ENCODE results near the gene AIMP1.
A peak's percentile ranks its signal among the peaks of the same experiment; 100 is the strongest.

The AIMP1 gene

GRCh38 chr4:106329041-106329618, 12.8 kb downstream of the AIMP1 start:
- TF ChIP-seq CTCF (IDR thresholded peaks at IDR 0.05; ENCODE audit: control extremely low read depth, extremely low read depth, low read depth, missing control alignments) = peak; percentile 49
- POLR2A ChIA-PET = no interaction called here
- DNase-seq (ENCODE audit: extremely low spot score) = peak; percentile 20
- CTCF ChIA-PET = interaction anchor here (1.1 to 2.4 kb wide), 4 partner anchors 9 to 19 kb away, joined by 4 to 11 read pairs (median 8); partner anchors contain the start of gene TBCK

GRCh38 chr4:106333186-106333585, 16.8 kb downstream of the AIMP1 start:
- ChIA-PET CTCF (interaction anchor here (0.9 kb wide), 1 partner anchor 10 kb away, joined by 4 read pairs; no protein-coding TSS in a partner anchor), POLR2A (no interaction called here)
- no peak for TF ChIP-seq CTCF (IDR thresholded peaks at IDR 0.05; ENCODE audit: control extremely low read depth, extremely low read depth, low read depth, missing control alignments)
- DNase-seq (ENCODE audit: extremely low spot score) = no peak

GRCh38 chr4:106334741-106335470, 18.6 kb downstream of the AIMP1 start:
- POLR2A ChIA-PET = interaction anchor here (0.7 kb wide), 1 partner anchor 20 kb away, joined by 6 read pairs; no protein-coding TSS in a partner anchor
- no peak for DNase-seq (ENCODE audit: extremely low spot score)
- CTCF ChIA-PET = no interaction called here
- TF ChIP-seq CTCF (IDR thresholded peaks at IDR 0.05; ENCODE audit: control extremely low read depth, extremely low read depth, low read depth, missing control alignments) = no peak

GRCh38 chr4:106336618-106337017, 20.3 kb downstream of the AIMP1 start:
- no peak for TF ChIP-seq CTCF (IDR thresholded peaks at IDR 0.05; ENCODE audit: control extremely low read depth, extremely low read depth, low read depth, missing control alignments)

GRCh38 chr4:106337916-106338315, 21.6 kb downstream of the AIMP1 start:
- ChIA-PET POLR2A (no interaction called here), CTCF (no interaction called here)
- no peak for DNase-seq (ENCODE audit: extremely low spot score)
- no peak for TF ChIP-seq CTCF (IDR thresholded peaks at IDR 0.05; ENCODE audit: control extremely low read depth, extremely low read depth, low read depth, missing control alignments)

More at GRCh38 chr4:106336618-106337017, 20.3 kb downstream of the AIMP1 start:
- ChIA-PET POLR2A (interaction anchor here (0.7 kb wide), 1 partner anchor 36 kb away, joined by 4 read pairs; no protein-coding TSS in a partner anchor), CTCF (no interaction called here)
- no peak for DNase-seq (ENCODE audit: extremely low spot score)

- DNase-seq (ENCODE audit: extremely low spot score) = no peak
- POLR2A ChIA-PET = no interaction called here
- CTCF ChIA-PET = no interaction called here
- no peak for TF ChIP-seq CTCF (IDR thresholded peaks at IDR 0.05; ENCODE audit: control extremely low read depth, extremely low read depth, low read depth, missing control alignments)
Measured at GRCh38 chr4:106338671-106339070, 22.3 kb downstream of the AIMP1 start.
